B cell (primary cell): Measurements from ENCODE around the gene PHF21B.

Experiments
- CTCF ChIP-seq: fragments of 200-600 bp; IDR thresholded peaks from one replicate; pipeline ENCODE4 v1.8.0; 2022; ENCODE audit warnings: antibody characterized with exemption, mild to moderate bottlenecking
- EZH2 ChIP-seq: IDR thresholded peaks from 2 replicates; pipeline ENCODE4 v1.6.1; 2012; ENCODE audit warnings: borderline replicate concordance, low read depth, mild to moderate bottlenecking, moderate library complexity, low read length; ENCODE audit not compliant: insufficient read depth, poor library complexity, severe bottlenecking

DNA sequence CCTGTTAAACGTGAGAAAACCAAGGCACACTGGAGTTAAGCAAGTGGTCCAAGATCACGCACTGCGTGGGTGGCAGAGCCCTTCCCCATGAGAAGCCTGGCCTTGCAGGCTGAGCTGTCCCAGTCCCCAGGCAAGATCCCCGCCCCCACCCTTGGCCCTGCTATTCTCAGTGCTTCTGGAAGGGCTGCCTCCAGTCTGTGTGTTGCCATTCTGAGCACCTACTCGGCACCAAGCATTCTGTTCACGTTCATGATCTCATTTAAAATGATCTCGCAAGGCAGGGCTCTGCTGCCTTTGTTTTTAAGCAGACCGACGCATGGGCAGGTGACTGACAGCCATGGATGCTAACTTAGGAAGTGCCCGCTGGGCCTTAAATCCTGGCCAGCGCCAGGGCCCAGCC, 62.8 kb downstream of the PHF21B start:
- TF ChIP-seq CTCF, result no peak
- no peak for TF ChIP-seq EZH2
